ENCODE results near the gene ASTN2. TPM values are rescaled to one million over a fixed set of nuclear protein-coding genes. Genes with fewer than 3 reads are reported as not detected.
"Not testable (repeated sequence)": the region's sequence is repeated elsewhere in the genome, so short reads cannot be mapped to it uniquely, and the experiment has no call there.

Gene ASTN2
- total and polyA plus RNA-seq, 10 of the 15 experiments (the other 5 are each of a cell fraction or from before 2014, with no cell fraction given) = 1.4 to 15.7 (median 7.0) TPM

DNA sequence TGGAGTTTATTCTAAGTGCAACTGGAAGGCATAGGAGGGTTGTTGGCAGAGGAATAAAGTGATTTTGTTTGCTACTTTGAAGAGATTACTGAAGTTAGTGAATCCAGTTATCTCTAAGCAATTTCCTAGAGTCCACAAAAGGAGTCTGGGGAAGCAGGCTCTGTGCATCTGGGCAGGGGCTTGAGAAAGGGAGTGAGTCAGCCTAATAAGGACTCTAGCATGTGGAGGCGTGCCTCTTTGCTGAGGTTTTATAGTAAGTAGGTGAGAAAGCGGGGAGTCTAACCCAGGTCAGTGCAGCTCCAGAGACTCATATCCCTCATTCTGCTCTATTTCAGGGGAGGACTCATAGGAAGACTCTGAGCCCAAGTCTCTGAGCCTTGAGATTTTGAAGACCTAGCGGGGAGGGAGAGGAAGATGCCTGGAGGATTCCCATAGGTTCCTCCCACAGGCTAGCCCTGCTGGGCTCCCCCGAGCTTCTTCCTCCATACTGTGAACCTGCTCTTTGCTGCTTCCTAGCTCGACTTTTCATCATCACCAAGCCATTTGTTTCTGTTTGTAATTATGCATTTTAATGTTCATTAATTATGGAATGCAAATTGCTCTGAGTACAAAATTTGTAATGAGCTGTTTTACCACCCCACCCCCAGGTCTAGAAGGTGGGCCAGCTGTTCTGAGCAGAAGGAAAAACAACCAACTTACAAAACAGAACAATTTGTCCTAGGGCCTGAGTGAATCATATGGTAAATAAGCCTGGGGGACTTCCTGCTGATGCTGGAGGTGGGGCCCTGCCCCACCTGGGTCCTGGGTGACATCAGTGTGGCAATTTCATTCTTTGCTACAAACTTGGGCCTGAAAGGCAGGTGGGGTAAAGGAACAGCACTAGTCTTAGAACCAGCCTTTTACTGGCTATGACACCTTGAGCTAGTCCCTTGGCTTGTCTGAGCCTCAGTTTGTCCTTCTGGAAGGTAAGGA, 577.6 kb downstream of the ASTN2 start:
- ATAC-seq (0 out of 3 replicates have a peak, but pooled peaks have one; percentile 18), DNase-seq (ENCODE audit: low read depth, low spot score) (no peak), FAIRE-seq (no peak)
- Histone ChIP-seq H3K9me3 (replicated peaks; ENCODE audit: control insufficient read depth, insufficient read depth, low read length) (no peaks in the 10 kb centered on the region), H4K20me1 (ENCODE audit: control insufficient read depth, insufficient read depth) (no peaks in the 10 kb centered on the region), H2AFZ (ENCODE audit: control insufficient read depth, low read depth, low read length) (no peak overlapping the region), H3K4me1 (ENCODE audit: control insufficient read depth, insufficient read depth, low read length) (no peaks in the 10 kb centered on the region), H3K27me3 (replicated peaks in 1 of 2; ENCODE audit: control insufficient read depth in 2 of 2, insufficient read depth in 2 of 2, low read length in 1 of 2) (no peaks in the 10 kb centered on the region; a peak in 1 of 4 replicates), H3K27ac (ENCODE audit: control insufficient read depth, insufficient read depth) (no peak overlapping the region), H3K9ac (ENCODE audit: control insufficient read depth, insufficient read depth, low read length) (no peak overlapping the region), H3K4me3 (no peak overlapping the region), H3K79me2 (ENCODE audit: control insufficient read depth, insufficient read depth, low read length) (no peaks in the 10 kb centered on the region), H3K4me2 (ENCODE audit: control insufficient read depth, insufficient read depth) (no peak overlapping the region), H3K36me3 (ENCODE audit: control insufficient read depth in 2 of 2, insufficient read depth in 2 of 2, low read length in 1 of 2) (no peaks in the 10 kb centered on the region)
- TF ChIP-seq POLR2AphosphoS2 (IDR thresholded peaks at IDR 0.05; ENCODE audit: low read depth, low read length) = no peak
- no peak for TF ChIP-seq ZZZ3 (IDR thresholded peaks at IDR 0.05; ENCODE audit: control insufficient read depth, insufficient read length, low read depth)
- TF ChIP-seq, protein P1, sequence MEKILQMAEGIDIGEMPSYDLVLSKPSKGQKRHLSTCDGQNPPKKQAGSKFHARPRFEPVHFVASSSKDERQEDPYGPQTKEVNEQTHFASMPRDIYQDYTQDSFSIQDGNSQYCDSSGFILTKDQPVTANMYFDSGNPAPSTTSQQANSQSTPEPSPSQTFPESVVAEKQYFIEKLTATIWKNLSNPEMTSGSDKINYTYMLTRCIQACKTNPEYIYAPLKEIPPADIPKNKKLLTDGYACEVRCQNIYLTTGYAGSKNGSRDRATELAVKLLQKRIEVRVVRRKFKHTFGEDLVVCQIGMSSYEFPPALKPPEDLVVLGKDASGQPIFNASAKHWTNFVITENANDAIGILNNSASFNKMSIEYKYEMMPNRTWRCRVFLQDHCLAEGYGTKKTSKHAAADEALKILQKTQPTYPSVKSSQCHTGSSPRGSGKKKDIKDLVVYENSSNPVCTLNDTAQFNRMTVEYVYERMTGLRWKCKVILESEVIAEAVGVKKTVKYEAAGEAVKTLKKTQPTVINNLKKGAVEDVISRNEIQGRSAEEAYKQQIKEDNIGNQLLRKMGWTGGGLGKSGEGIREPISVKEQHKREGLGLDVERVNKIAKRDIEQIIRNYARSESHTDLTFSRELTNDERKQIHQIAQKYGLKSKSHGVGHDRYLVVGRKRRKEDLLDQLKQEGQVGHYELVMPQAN (conservative IDR thresholded peaks at IDR 0.05) = no peak
- TF ChIP-seq POLR2AphosphoS5 (IDR thresholded peaks at IDR 0.05; ENCODE audit: low read length) = no peak
- TF ChIP-seq SRF (IDR thresholded peaks at IDR 0.05; ENCODE audit: low read depth in 2 of 2, low read length in 2 of 2) = no peak
- TF ChIP-seq FOXK2 (IDR thresholded peaks at IDR 0.05) = no peak
- TF ChIP-seq PAX8 (IDR thresholded peaks at IDR 0.05) = no peak
- no peak for TF ChIP-seq RFX5 (IDR thresholded peaks at IDR 0.05; ENCODE audit: low read depth, low read length)
- no peak for TF ChIP-seq FOS (IDR thresholded peaks at IDR 0.05; ENCODE audit: borderline replicate concordance, extremely low read depth, insufficient read length)
- no peak for TF ChIP-seq PRDM15 (CRISPR knock-in tag; IDR thresholded peaks at IDR 0.05)
- TF ChIP-seq HCFC1 (IDR thresholded peaks at IDR 0.05; ENCODE audit: low read length) = no peak
- POLR2A ChIA-PET = no interaction called here
- in situ Hi-C loops (cut with MboI) (no loop called here), intact Hi-C loops (cut with micrococcal nuclease; ENCODE audit: unreplicated experiment) (no loop called here)
- BruUV-seq (replicated peaks) = no TSS peak
- CTCF ChIA-PET = no interaction called here
- 20% methylated on average over 5 of the region's 5 CpGs for WGBS (ENCODE audit: insufficient coverage, insufficient replicate concordance, low lambda C conversion rate, missing lambda C conversion rate)
- RAD21 ChIA-PET (ENCODE audit: unreplicated experiment) = no interaction called here
- SMC1A ChIA-PET (ENCODE audit: uncharacterized antibody, unreplicated experiment) = interaction anchor here (1.3 kb wide), 1 partner anchor 24 kb away, joined by 3 read pairs; no protein-coding TSS in a partner anchor

DNA sequence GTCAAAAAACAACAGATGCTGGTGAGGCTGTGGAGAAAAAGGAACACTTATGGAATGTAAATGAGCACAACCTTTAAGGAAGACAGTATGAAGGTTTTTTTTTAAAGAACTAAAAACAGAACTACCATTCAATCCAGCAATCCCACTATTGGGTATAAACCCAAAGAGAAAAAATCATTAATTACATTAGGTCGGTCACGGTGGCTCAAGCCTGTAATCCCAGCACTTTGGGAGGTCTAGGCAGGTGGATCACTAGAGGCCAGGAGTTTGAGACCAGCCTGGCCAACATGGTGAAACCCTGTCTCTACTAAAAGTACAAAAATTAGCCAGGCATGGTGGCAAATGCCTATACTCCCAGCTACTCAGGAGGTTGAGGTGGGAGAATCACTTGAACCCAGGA, 584.5 kb downstream of the ASTN2 start:
- in situ Hi-C loops (cut with MboI); CTCF ChIA-PET; BruUV-seq (replicated peaks); SMC1A ChIA-PET (ENCODE audit: uncharacterized antibody, unreplicated experiment); POLR2A ChIA-PET; FAIRE-seq; H3K9ac ChIP-seq (ENCODE audit: control insufficient read depth, insufficient read depth, low read length); H3K27me3 ChIP-seq (replicated peaks in 1 of 2; ENCODE audit: control insufficient read depth in 2 of 2, insufficient read depth in 2 of 2, low read length in 1 of 2); intact Hi-C loops (cut with micrococcal nuclease; ENCODE audit: unreplicated experiment); H2AFZ ChIP-seq (ENCODE audit: control insufficient read depth, low read depth, low read length); DNase-seq (ENCODE audit: low read depth, low spot score); RAD21 ChIA-PET (ENCODE audit: unreplicated experiment); H3K27ac ChIP-seq (ENCODE audit: control insufficient read depth, insufficient read depth); H3K79me2 ChIP-seq (ENCODE audit: control insufficient read depth, insufficient read depth, low read length); H3K9me3 ChIP-seq (replicated peaks; ENCODE audit: control insufficient read depth, insufficient read depth, low read length); H4K20me1 ChIP-seq (ENCODE audit: control insufficient read depth, insufficient read depth); H3K4me1 ChIP-seq (ENCODE audit: control insufficient read depth, insufficient read depth, low read length); H3K4me3 ChIP-seq; ATAC-seq; H3K4me2 ChIP-seq (ENCODE audit: control insufficient read depth, insufficient read depth); H3K36me3 ChIP-seq (ENCODE audit: control insufficient read depth in 2 of 2, insufficient read depth in 2 of 2, low read length in 1 of 2): not testable (repeated sequence)
- 17% methylated on average over 2 of the region's 2 CpGs for WGBS (ENCODE audit: insufficient coverage, insufficient replicate concordance, low lambda C conversion rate, missing lambda C conversion rate)
